ENCODE results near the gene TRMT1L.

Gene TRMT1L

DNA sequence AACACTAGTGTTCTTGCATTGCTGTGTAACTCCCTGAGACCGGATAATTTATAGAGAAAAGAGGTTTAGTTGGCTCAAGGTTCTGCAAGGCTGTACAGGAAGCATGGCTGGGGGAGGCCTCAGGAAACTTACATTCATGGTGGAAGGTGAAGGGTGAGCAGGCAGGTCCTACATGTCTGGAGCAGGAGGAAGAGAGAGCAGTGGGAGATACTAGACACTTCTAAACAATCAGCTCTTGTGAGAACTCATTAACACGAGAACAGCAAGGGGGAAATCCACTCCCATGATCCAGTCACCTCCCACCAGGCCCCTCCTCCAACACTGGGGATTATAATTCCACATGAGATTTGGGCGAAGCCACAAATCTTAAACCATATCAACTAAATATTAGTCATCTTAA, 81.3 kb downstream of the TRMT1L start:
- Histone ChIP-seq H3K27me3 (ENCODE audit: low read depth, low read length) (no peaks in the 10 kb centered on the region), H3K27ac (ENCODE audit: low read length) (no peak overlapping the region), H3K4me1 (ENCODE audit: control insufficient read depth in 1 of 2, insufficient read depth in 2 of 2, low read length in 2 of 2) (no peaks in the 10 kb centered on the region), H3K9me3 (ENCODE audit: control insufficient read depth in 1 of 2, low read length in 2 of 2) (no peaks in the 10 kb centered on the region), H3K4me3 (ENCODE audit: low read depth in 1 of 2, low read length in 2 of 2) (no peak overlapping the region), H3K36me3 (ENCODE audit: control insufficient read depth in 1 of 2, insufficient read depth in 2 of 2, low read length in 2 of 2) (no peaks in the 10 kb centered on the region)

DNA sequence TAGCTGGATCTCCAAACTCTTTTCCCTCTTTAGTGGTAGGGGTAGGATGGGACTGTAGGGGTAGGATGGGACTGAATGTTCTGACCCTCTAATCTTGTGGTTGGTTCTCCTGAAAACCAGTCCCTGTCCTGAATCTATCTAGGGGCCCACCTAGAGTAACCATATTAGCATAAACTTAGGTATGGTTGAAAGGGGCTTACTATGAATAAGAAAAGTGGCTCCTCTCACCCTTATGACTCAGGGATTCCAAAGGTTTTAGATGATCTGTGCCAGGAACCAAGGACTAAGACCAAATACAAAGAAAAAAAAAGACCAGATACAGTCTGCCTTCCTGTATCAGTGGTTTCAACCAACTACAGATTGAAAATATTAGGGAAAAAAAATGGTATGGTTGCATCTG, 82.4 kb downstream of the TRMT1L start:
- Histone ChIP-seq H3K9me3 (ENCODE audit: control insufficient read depth in 1 of 2, low read length in 2 of 2) (no peaks in the 10 kb centered on the region), H3K4me1 (ENCODE audit: control insufficient read depth in 1 of 2, insufficient read depth in 2 of 2, low read length in 2 of 2) (no peaks in the 10 kb centered on the region), H3K36me3 (ENCODE audit: control insufficient read depth in 1 of 2, insufficient read depth in 2 of 2, low read length in 2 of 2) (no peaks in the 10 kb centered on the region), H3K27ac (ENCODE audit: low read length) (no peak overlapping the region), H3K4me3 (ENCODE audit: low read depth in 1 of 2, low read length in 2 of 2) (no peak overlapping the region), H3K27me3 (ENCODE audit: low read depth, low read length) (no peaks in the 10 kb centered on the region)

DNA sequence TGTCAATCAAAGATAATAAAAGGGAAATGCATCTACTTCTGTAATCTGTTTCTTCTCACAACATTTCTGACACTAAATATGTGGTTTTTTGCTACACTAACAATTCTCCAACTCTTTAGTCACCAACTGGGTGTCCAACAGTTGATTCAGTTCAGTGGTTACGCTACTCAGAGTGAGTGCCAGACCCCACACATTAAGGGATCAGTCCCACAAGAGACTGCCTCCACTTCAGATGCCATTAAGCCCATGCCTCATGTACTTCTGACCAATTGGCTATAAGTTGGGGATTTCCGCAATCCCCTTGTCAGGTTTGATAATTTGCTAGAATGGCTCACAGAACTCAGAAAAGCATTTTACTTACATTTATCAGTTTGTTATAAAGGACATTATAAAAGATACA, 83.0 kb downstream of the TRMT1L start:
- Histone ChIP-seq H3K27ac (ENCODE audit: low read length) (no peak overlapping the region), H3K27me3 (ENCODE audit: low read depth, low read length) (no peaks in the 10 kb centered on the region), H3K4me3 (ENCODE audit: low read depth in 1 of 2, low read length in 2 of 2) (no peak overlapping the region), H3K4me1 (ENCODE audit: control insufficient read depth in 1 of 2, insufficient read depth in 2 of 2, low read length in 2 of 2) (no peaks in the 10 kb centered on the region), H3K9me3 (ENCODE audit: control insufficient read depth in 1 of 2, low read length in 2 of 2) (no peaks in the 10 kb centered on the region), H3K36me3 (ENCODE audit: control insufficient read depth in 1 of 2, insufficient read depth in 2 of 2, low read length in 2 of 2) (no peaks in the 10 kb centered on the region)

DNA sequence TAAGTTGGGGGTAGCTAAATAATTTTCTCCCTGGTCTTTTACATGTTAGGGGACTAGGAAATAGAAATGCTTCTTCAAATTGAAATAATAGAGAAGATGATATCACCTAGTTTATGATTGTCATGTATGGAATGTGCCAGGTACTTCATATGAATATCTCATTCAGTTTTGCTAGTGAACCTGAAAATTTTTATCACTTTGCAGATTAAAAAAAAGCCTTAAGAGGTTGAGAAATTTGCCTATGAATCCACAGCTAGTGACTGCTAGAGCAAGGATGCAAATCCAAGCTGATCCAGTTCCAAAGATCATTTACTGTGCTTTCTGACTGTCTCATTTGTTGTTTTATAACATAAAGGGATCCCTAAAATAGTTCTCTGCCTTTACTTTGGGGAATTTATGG, 86.7 kb downstream of the TRMT1L start:
- no peaks in the 10 kb centered on the region for H3K9me3 ChIP-seq (ENCODE audit: control insufficient read depth in 1 of 2, low read length in 2 of 2)
- no peaks in the 10 kb centered on the region for H3K4me1 ChIP-seq (ENCODE audit: control insufficient read depth in 1 of 2, insufficient read depth in 2 of 2, low read length in 2 of 2)
- H3K27ac ChIP-seq (ENCODE audit: low read length): no peak overlapping the region
- no peaks in the 10 kb centered on the region for H3K27me3 ChIP-seq (ENCODE audit: low read depth, low read length)
- H3K4me3 ChIP-seq (ENCODE audit: low read depth in 1 of 2, low read length in 2 of 2): no peak overlapping the region
- peaks cover 0 to 4% of the 10 kb centered on the region in 2 donors for H3K36me3 ChIP-seq (ENCODE audit: control insufficient read depth in 1 of 2, insufficient read depth in 2 of 2, low read length in 2 of 2)

DNA sequence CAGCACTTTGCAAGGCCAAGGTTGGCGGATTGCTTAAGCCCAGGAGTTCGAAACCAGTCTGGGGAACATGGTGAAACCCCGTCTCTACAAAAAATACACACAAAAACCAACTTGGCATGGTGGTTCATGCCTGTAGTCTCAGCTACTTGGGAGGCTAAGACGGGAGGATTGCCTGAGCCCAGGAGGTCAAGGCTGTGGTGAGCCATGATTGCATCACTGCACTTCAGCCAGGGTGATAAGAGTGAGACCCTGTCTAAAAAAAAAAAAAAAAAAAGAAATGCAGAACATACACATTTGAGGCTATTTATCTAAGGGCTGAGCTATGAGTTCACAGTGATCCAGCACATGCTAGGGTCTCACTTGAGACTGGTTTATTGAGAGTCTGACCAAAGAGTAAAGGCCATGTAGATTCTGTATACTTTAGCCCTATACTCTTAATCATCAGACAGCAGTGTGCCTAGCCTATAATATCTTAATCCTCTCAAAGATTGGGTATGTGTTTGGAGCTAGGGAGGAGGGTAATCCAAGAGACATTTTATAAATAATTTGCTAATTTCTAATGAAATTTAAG, 87.5 kb downstream of the TRMT1L start:
- H3K36me3 ChIP-seq (ENCODE audit: control insufficient read depth in 1 of 2, insufficient read depth in 2 of 2, low read length in 2 of 2): peaks cover 0 to 4% of the 10 kb centered on the region in 2 donors
- H3K4me1 ChIP-seq (ENCODE audit: control insufficient read depth in 1 of 2, insufficient read depth in 2 of 2, low read length in 2 of 2): no peaks in the 10 kb centered on the region
- no peaks in the 10 kb centered on the region for H3K9me3 ChIP-seq (ENCODE audit: control insufficient read depth in 1 of 2, low read length in 2 of 2)
- H3K27me3 ChIP-seq (ENCODE audit: low read depth, low read length): no peaks in the 10 kb centered on the region
- H3K4me3 ChIP-seq (ENCODE audit: low read depth in 1 of 2, low read length in 2 of 2): no peak overlapping the region
- no peak overlapping the region for H3K27ac ChIP-seq (ENCODE audit: low read length)

DNA sequence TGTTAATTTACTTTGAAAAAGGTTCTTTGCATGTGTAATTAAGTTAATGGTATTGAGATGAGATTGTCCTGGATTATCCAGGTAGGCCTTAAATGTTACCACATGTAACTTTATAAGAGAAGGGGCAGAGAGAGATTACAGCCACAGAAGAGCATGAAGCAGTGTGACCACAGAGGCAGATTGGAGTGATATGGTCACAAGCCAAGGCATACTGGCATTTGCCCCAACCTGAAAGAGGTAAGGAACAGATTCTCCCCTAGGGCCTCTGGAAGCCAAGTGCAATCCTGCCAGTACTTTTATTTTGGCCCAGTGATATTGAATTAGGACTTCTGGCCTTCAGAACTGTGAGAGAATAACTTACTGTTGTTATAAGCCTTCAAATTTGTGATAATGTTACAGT, 88.4 kb downstream of the TRMT1L start:
- Histone ChIP-seq H3K4me1 (ENCODE audit: control insufficient read depth in 1 of 2, insufficient read depth in 2 of 2, low read length in 2 of 2) (no peaks in the 10 kb centered on the region), H3K27ac (ENCODE audit: low read length) (no peak overlapping the region), H3K36me3 (ENCODE audit: control insufficient read depth in 1 of 2, insufficient read depth in 2 of 2, low read length in 2 of 2) (peaks cover 0 to 4% of the 10 kb centered on the region in 2 donors), H3K27me3 (ENCODE audit: low read depth, low read length) (no peaks in the 10 kb centered on the region), H3K9me3 (ENCODE audit: control insufficient read depth in 1 of 2, low read length in 2 of 2) (no peaks in the 10 kb centered on the region), H3K4me3 (ENCODE audit: low read depth in 1 of 2, low read length in 2 of 2) (no peak overlapping the region)

All from muscle layer of duodenum (tissue), 2 donors.